NCI-H187 treated with DMSO at 0.1 percent for 48 hours (cell line): Measurements from ENCODE around the gene P3R3URF.

Experiments used
- DNase-seq: peaks from one replicate; lab custom pipeline; 2025; lab: John Stamatoyannopoulos, UW

The P3R3URF gene

DNA sequence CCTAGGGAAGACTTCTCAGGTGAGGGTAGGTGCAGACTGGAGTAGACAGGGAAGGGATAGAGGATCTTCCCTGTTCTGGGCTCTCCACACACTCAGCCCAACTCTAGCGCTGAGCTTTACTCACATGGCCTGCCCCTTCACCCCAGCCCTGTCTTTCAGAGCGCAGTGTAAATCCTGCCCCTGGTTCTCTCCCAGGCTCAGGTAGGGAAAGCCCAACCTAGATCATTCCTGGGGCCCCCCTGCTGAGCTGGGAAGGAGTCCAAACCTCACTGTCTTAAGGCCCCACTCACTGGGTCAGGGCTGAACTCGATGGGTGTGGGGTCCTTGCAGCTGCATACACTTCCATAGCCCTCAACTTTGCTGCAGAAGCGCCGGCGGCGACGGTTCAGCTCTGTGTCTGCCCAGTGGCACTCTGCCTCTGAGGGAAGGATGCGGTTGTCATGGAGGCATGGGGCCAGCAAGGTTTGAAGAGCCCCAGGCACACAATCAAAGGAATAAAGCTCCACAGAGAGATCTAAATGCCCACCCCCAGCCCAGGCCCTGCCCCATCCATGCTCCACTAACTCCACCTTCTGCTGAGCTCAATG lies 17.8 kb upstream of the P3R3URF start:
- no peak for DNase-seq

DNA sequence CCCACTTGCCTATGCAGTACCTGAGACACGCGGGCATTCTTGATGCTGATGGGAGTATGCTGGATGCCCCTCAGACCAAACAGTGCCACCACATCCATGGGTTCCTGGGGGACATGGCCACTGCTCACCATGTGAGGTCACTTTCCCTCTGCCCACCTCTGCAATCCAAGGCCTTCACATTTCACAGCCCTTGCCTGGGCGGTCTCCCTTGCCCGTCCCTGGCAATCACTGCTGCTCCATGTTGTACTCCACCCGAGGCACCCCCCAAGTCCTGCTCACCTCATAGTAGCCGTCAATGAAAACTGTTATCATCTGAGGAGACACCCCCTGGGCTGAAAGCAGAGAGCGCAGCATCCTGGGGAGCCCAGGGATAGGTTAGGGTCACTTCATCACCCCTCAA lies 17.0 kb upstream of the P3R3URF start:
- DNase-seq: no peak

DNA sequence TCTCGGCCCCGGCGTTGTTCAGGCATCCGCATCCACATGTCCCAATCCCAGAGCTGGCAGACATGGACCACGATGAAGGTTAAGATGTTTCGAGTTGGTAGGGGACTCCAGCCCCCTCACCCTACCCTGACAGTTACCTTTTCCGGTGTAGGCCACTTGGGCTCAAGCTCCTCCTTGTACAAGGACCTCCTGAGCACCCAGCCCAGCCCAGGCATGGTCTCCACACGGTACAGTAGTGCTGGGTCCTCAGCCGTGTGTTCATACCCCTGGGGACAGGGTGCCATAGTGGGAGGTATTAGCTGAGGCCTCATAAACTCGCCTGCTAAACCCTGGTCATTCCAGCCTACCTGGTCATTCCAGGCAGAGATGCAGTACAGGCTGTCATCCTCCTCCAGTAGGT lies 15.9 kb upstream of the P3R3URF start:
- DNase-seq: no peak

DNA sequence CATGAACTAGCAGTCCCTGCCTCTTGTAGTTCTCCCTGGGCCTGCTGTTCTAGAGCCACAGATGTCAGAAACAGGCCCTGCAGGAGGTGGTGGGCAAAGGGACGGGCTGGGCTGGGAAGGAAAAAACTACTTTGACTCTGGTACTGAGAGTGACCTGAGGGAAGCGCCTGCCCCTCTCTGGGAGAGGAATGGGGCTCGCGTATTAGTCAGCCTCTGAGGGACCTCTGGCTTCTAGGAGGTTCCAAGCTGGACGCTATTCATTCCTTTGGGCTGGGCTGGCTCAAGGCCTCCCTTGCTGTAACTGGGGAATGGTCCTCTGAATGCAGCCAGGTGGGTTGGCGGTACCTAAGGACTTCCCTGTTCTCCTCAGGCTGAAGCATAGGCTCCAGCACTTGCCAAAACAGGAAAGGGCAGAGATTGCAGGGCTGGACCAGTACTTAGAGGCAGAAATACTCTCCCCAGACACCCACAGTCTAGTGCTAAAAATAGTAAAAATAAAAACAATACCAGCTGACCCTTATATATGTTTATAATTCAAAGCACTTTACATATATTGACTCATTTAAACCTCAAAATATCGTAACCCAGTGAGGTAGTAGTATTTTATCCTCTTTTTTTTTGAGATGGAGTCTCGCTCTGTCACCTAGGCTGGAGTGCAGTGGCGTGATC lies 14.9 kb upstream of the P3R3URF start:
- no peak for DNase-seq

DNA sequence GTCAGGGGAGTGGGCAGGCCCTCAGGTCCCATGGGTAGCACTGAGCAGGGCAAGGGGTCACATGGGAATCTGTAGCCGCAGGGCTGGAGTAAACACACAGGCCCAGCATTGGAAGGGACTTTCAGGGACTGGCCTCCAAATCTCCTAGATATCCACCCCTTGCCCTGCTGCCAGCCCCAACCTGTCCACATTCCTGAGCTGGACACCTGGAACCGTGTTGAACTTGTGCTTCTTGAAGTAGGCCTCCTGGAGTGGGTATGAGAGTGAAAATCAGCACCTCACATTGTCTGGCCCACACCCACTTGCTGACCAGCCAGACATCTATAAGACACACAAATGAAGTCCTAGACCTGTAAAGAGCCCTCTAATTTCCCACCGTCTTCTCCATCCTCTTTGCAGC lies 14.3 kb upstream of the P3R3URF start:
- DNase-seq: no peak

DNA sequence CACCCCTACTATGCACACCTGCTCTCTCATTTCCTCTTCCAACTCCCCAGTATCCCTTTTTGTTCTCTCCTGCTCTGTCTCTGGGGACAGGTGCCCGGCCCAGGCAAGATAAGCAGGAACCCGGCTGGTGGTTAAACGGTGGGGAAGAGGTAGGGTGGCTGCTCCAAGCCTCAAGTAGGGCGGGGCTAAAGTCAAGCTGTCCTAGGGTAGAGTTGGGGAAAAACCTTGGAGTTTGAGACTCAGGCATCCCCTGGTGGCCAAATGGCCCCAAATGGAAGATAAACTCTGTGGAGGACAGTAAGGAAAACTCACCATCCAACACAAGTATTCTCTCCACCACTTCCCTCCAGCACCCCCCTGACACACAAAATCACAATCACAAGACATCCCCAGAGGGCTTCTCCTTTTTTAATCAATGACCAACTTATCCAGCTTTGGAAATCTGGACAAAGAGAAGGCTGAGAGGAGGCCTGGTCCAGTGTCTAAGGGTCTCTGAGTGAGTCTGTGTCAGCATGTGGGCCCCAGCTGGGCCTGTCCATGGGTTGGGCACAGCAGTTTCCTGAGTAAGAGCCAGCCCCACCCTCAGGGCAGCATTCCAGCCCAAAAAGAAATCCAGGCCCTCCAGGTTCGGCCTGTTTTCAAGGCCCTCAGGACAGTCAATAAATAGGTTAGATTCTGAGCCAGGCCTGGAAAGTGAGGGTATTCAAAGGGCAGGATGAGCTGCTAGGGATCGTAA lies 12.2 kb upstream of the P3R3URF start:
- DNase-seq: no peak

DNA sequence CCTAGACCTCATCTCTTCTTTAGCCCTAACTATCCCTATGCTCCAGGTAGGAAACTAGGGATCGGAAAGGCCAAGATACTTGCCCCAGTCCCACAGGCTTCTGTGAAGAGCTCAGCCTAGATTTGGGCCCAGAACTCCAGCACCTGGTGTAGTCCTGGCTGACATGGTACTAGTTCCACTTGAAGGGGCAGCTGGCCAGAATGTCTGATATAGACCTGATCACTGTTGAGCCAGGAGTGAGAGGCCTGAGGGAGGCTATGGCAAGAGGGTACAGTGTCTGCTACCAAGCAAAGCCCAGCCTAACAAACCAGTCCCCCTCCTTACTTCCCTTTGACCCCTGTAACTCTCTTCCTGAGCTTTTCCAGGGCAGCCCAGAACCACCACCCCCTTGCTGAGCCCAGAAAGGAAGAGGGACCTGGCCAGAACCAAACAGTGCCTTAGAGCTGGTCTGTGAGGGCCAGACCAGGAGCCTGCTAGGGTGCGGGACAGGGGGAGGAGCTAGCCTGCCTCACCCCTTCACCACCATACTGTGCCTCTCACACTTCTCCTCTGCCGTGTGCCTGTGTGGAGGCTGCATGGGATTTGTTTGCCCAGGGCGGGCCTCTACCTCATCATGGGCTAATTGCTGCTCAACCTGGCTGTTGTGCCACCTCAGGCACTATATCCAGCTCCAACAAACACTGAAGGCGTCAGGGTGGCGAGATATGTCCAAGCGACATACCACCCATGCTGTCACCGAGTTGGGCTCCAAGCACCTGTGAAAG lies 11.0 kb upstream of the P3R3URF start:
- no peak for DNase-seq

DNA sequence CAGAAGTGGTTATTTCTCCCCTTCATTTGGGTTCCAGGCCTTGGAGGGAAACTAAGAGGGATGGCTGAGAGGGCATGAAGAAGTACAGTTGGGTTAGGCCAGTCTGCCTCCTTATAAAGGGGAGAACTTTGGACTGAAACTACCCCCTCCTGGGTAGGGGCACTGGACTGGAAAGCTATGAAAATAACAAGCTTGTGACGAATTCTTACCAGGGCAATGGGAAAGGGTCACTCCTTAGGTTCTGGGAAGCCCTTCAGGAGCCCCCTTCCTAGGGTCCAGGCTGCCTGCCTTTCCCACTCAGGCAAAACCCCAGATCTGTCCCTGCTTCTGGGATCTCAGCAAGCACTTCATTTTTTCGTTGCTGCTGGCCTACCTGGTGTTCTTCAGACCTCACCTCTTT lies 9.8 kb upstream of the P3R3URF start:
- DNase-seq: no peak

DNA sequence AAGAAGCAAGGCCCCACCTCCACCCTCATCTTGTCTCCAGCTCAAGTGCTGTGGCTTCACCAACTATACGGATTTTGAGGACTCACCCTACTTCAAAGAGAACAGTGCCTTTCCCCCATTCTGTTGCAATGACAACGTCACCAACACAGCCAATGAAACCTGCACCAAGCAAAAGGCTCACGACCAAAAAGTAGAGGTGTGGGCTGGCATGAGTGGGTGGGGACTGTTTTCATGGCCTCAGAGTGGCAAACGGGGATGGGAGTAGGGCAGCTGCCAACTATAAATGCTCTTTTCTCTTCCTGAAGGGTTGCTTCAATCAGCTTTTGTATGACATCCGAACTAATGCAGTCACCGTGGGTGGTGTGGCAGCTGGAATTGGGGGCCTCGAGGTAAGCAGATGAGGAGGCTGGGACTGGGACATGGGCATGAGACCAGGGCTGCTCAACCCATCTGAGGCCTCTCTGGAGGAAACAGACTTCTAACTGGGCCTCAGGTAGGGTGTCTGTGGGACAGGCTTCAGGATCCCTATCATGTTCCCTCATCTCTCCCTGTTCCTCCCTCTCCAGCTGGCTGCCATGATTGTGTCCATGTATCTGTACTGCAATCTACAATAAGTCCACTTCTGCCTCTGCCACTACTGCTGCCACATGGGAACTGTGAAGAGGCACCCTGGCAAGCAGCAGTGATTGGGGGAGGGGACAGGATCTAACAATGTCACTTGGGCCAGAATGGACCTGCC lies 8.8 kb upstream of the P3R3URF start:
- DNase-seq: no peak

DNA sequence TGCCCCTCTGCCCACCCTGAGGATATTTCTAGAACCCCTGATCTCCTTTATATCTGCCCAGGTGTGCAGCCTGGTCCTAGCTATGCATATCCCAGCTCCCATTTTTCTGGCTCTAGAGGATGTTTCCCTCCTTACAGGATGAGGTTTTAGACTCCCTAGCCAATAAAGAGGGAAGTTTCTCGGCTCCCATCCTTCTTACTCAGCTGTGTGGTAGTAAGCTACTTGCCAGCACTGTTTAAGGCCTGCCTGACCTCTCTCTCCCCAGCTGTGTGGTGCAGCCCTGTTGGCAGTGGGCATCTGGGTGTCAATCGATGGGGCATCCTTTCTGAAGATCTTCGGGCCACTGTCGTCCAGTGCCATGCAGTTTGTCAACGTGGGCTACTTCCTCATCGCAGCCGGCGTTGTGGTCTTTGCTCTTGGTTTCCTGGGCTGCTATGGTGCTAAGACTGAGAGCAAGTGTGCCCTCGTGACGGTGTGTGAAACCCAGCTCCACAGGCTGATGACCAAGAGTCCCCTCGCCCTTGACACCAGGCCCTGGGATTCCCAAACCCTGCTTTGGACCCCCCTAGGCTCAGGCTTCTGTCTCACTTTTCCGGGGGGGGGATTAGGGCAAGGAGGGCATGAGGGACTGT lies 7.8 kb upstream of the P3R3URF start:
- DNase-seq: no peak

DNA sequence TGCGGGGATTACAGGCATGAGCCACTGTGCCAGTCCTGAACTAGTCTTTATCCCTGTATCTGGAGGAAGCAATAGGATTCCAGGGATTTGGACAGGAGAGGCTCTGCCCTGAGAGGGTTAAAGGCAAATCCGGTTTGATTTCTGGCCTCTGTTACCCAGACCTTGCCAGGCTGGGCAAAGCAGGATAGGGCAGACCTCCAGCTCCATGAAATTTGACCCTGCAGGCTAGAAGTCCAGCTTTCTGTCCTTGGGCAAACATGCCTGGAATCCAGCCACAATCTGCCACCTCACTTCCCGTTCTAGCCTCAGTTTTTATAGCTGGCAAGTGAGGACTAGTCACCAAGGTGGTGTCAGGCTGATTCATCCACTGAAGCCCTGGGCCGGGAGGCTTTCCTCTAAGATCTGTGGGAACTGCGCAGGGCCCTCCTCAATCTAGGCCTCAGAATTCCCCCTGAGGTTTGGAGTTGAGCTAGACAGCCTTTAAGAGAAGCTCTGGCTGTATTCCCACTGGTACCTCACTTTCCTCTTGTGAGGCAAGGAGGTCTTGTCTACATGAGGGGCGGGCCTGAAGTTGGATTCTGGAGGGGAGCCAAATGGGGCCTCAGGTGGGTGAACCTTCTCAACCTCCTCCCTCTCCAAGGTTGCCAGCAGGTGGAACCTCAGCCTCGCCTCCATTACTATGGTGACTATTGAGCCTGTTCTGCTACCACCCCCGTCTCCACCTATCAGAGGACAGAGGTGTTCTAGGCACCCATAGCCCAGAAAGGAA lies 7.0 kb upstream of the P3R3URF start:
- DNase-seq: no peak

DNA sequence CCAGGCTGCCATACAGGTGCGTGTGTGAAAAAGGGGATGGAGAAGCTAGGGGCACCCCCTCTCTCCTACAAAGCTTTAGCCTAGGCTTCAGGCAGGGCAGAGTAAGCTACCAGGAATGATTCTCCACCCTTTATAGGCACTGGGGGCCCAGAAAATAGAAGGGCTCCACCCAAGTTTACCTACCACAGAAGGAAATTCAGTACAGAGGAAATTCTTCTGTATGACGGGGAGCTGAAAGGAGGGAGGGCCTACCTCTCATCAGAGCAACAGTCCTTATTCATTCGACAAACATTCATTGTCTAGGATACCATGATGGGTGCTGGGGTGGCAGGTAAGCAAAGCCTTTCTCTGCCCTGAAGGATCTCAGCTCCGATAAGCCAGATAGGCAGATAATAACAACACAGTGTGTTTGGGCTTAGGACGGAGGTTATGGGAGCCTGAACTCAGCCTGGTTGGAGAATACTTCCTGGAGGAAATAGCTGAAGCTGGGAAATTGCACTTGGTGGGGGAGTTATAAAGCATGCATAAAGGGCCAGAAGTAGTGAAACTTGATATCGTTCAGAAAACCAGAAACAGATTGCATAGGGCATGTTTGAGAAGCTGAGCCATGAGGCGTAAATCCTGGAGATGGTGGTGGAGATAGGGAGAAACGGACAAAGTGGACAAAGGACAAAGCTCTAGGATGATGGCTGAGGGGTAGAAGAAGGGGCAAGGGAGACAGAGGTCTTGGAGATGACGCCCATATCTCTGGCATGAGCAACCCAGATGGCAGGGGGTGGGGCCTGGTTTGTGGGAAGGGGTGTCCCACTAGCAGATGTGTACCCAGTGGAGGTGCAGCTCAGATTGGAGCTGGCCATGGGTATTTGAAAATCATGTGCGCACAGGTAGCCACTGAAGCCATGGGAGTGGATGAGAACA lies 5.3 kb upstream of the P3R3URF start:
- DNase-seq: no peak

DNA sequence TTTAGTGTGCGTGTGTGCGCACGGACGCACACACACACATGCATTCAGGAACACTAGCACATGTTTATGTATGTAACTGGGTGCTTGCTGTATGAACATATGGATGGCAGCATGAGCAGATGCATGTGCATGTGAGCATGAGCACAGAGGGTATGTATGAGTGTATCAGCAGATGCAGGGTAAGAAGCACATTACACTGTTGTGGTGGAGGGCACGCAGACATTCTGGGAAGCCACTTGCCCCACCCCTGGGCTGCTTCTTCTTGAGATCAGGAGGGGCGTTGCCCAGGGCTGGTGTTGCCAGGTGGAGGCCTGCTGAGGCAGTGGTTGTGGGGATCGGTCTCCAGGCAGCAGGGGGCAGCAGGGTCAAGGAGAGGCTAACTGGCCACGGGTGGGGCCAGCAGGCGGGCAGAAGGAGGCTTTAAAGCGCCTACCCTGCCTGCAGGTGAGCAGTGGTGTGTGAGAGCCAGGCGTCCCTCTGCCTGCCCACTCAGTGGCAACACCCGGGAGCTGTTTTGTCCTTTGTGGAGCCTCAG lies 3.9 kb upstream of the P3R3URF start:
- no peak for DNase-seq

DNA sequence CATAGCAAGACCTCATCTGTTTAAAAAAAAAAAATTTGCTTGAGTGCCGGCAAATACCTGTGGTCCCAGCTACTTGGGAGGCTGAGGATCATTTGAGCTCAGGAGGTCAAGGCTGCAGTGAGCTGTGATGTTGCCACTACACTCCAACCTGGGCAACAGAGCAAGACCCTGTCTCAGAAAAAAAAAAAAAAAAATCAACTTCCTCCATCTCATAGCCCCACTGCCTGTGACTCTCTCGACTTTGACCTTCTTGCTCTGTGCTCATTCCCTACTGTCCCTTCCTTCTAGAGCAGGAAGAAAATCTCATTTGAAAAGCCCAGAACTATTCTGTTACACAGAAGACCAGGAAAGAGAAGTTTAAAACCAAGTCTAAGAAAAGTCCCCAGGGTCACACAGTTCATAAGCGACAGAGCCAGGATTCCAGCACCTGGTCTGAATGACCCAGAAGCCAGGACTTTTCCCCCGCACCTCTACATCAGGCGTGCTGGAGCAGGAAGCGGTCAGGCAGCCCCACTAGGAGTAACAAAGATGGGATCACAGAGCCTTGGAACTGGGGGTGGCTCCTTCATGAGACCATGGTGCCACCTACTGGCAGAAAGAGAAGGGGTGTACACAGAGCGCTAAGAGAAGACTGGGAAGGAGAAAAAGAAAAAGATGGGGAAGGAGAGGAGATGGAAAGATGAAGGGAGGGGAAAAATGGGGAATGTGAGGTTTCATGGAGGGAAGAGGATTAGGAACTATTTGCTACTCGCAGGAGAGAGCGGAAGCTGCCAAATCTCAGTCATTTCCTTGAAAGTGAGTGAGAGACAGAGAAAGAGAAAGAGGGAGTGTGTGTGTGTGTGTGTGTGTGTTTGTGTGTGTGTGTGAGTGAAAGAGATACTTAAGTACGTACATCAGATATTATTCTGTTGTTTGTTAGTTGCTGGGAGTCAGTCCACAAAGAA lies 3.1 kb upstream of the P3R3URF start:
- peak; percentile 60 for DNase-seq

DNA sequence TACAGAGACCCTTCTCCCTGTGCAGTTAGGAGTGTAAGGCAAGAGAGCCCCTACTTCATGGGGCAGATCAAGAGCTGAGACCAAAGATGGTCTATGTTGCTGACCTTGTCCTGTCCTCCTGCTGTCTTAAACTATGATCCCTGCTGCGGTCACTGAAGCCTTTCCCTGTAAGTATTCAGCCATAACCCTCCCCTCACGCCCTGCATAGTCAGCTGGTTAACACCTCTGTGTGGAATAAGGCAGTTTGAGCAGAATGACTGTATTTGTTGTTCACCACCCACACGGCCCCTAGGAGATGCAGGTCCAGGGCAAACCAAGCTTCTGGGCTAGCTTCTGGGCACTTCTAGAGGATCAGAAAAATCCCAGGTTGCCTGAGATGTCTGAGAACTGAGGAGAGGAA lies 1.0 kb downstream of the P3R3URF start:
- DNase-seq: no peak

DNA sequence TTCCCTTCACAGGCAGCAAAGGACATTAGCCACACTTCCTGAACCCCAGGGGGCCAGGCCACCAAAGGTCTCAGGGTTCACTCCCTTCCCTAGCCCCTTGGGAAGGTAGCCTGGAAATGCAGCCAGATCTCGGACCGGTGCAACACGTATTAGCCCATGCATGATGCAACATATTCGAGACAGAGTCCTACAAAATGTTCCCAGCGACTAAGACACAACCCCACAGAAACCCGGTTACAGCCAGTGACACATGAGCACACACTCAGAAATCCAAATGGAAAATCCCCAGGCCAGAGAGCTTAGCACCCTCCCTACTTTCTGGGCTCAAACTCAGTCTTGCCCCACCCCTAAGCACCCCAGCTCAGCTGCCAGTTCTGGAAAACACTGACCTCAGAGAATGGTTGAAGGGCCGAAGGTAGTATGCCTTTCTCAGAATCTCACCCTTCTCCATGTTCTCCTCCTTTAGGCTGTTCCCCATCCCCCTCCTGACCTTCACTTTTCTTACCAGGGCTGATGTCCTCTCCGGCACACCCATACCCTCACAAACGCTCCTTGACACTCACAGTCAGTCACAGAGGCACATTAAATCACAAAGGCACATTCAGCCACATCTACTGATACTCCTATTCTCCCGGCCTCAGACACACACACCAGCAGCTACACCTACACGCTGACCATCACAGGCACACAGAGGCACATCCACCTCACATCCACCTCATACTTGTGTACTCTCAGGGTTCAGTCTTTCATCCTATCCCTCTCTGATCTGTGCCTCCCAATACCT lies 1.6 kb downstream of the P3R3URF start, which contains the start of gene TSPAN1:
TSS of gene TSPAN1 (plus strand) at position 640 of the 784 bp plus-strand sequence. CDS start 6,021 bp downstream, outside the sequence.
- no peak for DNase-seq

DNA sequence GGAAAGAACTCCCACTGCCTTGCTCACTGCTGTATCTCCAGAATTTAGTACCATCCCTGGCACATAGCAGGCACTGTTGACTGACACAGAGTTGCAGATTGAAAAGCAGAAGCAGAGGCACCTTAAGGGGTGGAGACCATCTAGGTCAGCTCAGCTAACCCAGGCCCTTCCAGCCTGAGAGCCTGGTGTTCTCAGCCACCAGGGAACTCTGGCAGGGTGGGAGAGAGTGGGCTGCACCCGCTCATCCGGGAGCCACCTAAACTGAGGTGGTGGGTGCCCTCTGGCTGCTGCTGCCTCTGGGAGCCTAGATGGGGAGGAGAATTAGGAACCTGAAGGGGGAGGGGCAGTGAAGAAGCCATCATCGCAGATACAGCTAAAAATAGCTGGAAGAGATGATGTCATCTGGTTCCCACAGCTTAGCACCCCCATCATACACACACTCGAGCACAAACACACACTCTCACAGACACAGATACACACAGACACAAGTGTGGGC lies 2.9 kb downstream of the P3R3URF start:
- DNase-seq: no peak
